ENCODE results near the gene ADGRG4. TPM values are rescaled to one million over a fixed set of nuclear protein-coding genes. Genes with fewer than 3 reads are reported as not detected.

Gene ADGRG4
- total RNA-seq, 2 donors from 2014 or later: 0.03 TPM; not detected in 1

DNA sequence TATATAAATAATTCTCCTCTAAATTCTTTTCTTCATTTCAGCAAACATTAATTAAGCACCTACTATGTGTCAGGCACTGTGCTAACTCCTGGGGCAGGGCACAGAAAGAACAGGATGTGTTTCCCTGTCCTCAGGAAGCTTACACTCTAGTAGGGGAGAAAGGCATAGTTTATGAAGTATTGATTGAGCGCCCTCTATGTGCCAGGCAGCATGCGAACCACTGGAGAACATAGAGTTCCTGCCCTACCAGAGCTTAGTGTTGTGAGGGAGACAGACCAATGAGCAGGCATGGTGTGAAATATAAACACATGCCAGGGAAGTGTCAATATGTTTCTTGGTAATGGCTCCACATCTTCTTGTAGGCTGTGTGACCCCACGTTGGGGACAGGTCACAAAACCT, 3.7 kb downstream of the ADGRG4 start:
- Histone ChIP-seq H3K27ac (no peak overlapping the region), H3K9ac (ENCODE audit: low read depth in 2 of 2, low read length in 2 of 2) (no peak overlapping the region), H3K4me1 (no peaks in the 10 kb centered on the region), H3K9me3 (no peaks in the 10 kb centered on the region), H3K36me3 (no peaks in the 10 kb centered on the region), H3K27me3 (no peaks in the 10 kb centered on the region), H3K4me3 (no peak overlapping the region)
- no peak for DNase-seq
- intact Hi-C loops (cut with DNase I): no loop called here
- TF ChIP-seq, protein P1, sequence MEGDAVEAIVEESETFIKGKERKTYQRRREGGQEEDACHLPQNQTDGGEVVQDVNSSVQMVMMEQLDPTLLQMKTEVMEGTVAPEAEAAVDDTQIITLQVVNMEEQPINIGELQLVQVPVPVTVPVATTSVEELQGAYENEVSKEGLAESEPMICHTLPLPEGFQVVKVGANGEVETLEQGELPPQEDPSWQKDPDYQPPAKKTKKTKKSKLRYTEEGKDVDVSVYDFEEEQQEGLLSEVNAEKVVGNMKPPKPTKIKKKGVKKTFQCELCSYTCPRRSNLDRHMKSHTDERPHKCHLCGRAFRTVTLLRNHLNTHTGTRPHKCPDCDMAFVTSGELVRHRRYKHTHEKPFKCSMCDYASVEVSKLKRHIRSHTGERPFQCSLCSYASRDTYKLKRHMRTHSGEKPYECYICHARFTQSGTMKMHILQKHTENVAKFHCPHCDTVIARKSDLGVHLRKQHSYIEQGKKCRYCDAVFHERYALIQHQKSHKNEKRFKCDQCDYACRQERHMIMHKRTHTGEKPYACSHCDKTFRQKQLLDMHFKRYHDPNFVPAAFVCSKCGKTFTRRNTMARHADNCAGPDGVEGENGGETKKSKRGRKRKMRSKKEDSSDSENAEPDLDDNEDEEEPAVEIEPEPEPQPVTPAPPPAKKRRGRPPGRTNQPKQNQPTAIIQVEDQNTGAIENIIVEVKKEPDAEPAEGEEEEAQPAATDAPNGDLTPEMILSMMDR (IDR thresholded peaks at IDR 0.05): no peak

DNA sequence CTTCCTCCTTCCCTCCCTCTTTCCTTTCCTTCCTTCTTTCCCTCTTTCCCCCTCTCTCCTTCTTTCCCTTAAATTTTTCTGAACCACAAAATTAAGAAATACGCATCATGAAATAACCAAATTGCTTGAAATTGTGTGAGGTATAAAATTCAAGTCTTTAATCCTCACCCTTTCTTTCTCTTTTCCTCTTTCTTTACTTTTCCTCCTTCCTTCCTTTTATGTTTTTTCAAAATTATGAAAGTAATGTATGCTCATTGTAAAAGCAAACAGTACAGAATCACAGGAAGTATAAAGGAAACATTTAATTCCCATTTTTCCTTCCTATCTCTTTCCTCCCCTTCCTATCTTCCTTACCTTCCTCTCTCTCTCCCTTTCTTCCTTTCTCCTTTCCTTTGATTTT, 5.4 kb downstream of the ADGRG4 start:
- intact Hi-C loops (cut with DNase I): no loop called here
- Histone ChIP-seq H3K27ac (no peak overlapping the region), H3K4me1 (no peaks in the 10 kb centered on the region), H3K36me3 (no peaks in the 10 kb centered on the region), H3K4me3 (no peak overlapping the region), H3K9ac (ENCODE audit: low read depth in 2 of 2, low read length in 2 of 2) (no peak overlapping the region), H3K27me3 (no peaks in the 10 kb centered on the region), H3K9me3 (no peaks in the 10 kb centered on the region)
- TF ChIP-seq, protein P1 (IDR thresholded peaks at IDR 0.05): no peak
- no peak for DNase-seq

DNA sequence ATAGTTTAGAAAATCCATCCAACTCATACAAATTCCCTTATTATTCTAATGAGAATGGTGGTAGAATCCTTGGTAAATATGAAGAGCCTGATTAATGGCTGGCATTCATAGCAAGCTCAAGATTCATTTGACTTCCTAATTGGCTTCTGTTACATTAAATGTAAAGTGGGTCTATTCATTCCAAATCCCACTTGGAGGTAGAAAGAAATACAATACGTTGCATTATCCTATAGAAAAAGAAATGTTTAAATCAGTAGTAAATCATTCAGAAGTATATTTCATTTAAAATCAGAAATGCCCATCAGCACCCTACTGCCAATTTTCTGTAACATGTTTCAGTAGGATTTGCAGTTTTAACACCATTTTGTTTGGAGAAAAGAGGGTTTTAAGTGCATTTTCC, 6.7 kb downstream of the ADGRG4 start:
- Histone ChIP-seq H3K9ac (ENCODE audit: low read depth in 2 of 2, low read length in 2 of 2) (no peak overlapping the region), H3K4me3 (no peak overlapping the region), H3K4me1 (no peaks in the 10 kb centered on the region), H3K9me3 (no peaks in the 10 kb centered on the region), H3K36me3 (no peaks in the 10 kb centered on the region), H3K27me3 (no peaks in the 10 kb centered on the region), H3K27ac (no peak overlapping the region)
- intact Hi-C loops (cut with DNase I): no loop called here
- TF ChIP-seq, protein P1 (IDR thresholded peaks at IDR 0.05): no peak
- no peak for DNase-seq

DNA sequence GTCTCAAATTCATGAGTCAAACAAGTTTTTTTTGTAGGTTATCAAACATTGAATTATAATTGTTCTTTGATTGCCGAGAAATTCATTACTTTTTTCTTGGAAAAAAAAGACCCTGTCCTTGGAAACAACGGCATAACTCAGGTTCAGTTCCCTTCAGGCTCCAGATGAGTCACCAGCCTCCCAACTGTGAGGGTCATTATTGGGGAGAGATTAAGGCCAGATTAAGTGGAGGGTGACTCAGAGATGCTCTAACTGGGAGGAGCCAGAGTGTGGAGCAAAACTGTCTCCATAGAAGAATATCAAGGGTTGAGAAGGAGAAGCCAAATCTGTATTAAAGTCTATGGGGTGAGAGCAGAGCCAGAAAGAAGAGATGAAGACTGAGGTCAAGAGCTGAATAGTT, 9.6 kb downstream of the ADGRG4 start:
- Histone ChIP-seq H3K27ac (no peak overlapping the region), H3K9me3 (no peaks in the 10 kb centered on the region), H3K4me3 (no peak overlapping the region), H3K36me3 (no peaks in the 10 kb centered on the region), H3K4me1 (no peaks in the 10 kb centered on the region), H3K27me3 (no peaks in the 10 kb centered on the region), H3K9ac (ENCODE audit: low read depth in 2 of 2, low read length in 2 of 2) (no peak overlapping the region)
- TF ChIP-seq, protein P1 (IDR thresholded peaks at IDR 0.05): no peak
- no peak for DNase-seq
- intact Hi-C loops (cut with DNase I): no loop called here

DNA sequence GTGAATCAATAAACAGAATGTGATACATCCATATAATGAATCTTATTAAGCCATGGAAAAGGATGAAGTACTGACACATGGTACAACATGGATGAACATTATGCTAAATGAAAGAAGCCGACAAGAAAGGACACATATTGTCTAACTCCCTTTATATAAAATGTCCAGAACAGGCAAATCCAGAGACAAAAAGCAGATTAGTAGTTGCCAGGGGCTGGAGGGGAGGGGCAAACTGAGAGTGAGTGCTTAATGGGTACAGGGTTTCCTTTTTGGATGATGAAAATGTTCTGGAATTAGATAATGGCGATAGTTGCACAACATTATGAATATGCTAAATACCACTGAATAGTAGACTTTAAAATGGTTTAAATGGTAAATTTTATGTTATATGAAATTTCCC, 17.4 kb downstream of the ADGRG4 start:
- TF ChIP-seq, protein P1 (IDR thresholded peaks at IDR 0.05): no peak
- H3K27ac ChIP-seq: no peak overlapping the region
- intact Hi-C loops (cut with DNase I): no loop called here
- H3K9me3 ChIP-seq: no peaks in the 10 kb centered on the region
- no peak for DNase-seq
- H3K27me3 ChIP-seq: no peaks in the 10 kb centered on the region
- H3K9ac ChIP-seq (ENCODE audit: low read depth in 2 of 2, low read length in 2 of 2): no peak overlapping the region
- no peaks in the 10 kb centered on the region for H3K36me3 ChIP-seq
- no peaks in the 10 kb centered on the region for H3K4me1 ChIP-seq
- no peak overlapping the region for H3K4me3 ChIP-seq
